HepG2 (cell line): ENCODE results near the gene CD19. TPM values are rescaled to one million over a fixed set of nuclear protein-coding genes. Genes with fewer than 3 reads are reported as not detected.

Source experiments
- ATAC-seq: fragments of 200-7000 bp; cut with Tn5 transposase; 3 replicates; pipeline ENCODE4 v1.9.1; 2020; ENCODE audit warnings: mild to moderate bottlenecking, moderate library complexity
- BruUV-seq: library from RNA; stranded (reverse); fragments of 400-500 nt; replicated peaks from 2 replicates; lab custom pipeline; 2021; lab: Mats Ljungman, UMichigan
- CTCF ChIA-PET: fragments of 300-600 bp; formaldehyde crosslinking; extraction: SDS; loops from one replicate; lab custom pipeline; 2021; ENCODE audit warnings: low total read pairs, inconsistent platforms, low intra/inter-chr PET ratio; lab: Yijun Ruan, JAX
- POLR2A ChIA-PET: fragments of 350-600 bp; sonication (Branson Sonifier 250); formaldehyde crosslinking; loops from one replicate; lab custom pipeline; 2020; ENCODE audit warnings: antibody characterized with exemption, inconsistent platforms; lab: Yijun Ruan, JAX
- DNase-seq: peaks from one replicate; pipeline ENCODE4 v3.0.0-alpha.2; 2015; ENCODE audit warnings: low spot score
- FAIRE-seq: peaks from 3 replicates; lab custom pipeline; 2011; peaks lifted over from hg19 to GRCh38; lab: Jason Lieb, UNC
- H2AFZ ChIP-seq: one replicate; pipeline ENCODE4 v1.6.1; 2011; ENCODE audit warnings: low read length, inconsistent platforms
- H3K27ac ChIP-seq: fragments of 300-600 bp; 3 replicates; pipeline ENCODE4 v1.8.0; 2011; ENCODE audit warnings: mixed run types, mild to moderate bottlenecking, mixed read lengths, low read length, inconsistent platforms; ENCODE audit not compliant: insufficient read depth; ENCODE audit errors: extremely low read length
- H3K27me3 ChIP-seq, 2 experiments: fragments of 200-600 bp in 1 of 2; 2 replicates in 1 of 2; 3 replicates in 1 of 2; pipeline versions ENCODE4 v1.6.0 to v1.8.0; 2011; ENCODE audit warnings: low read length in 2 of 2, mild to moderate bottlenecking in 2 of 2, moderate library complexity in 2 of 2, inconsistent platforms in 1 of 2; ENCODE audit not compliant: insufficient read depth in 2 of 2, control insufficient read depth in 1 of 2
- H3K36me3 ChIP-seq, 2 experiments: fragments of 200-600 bp in 1 of 2; replicated peaks in 1 of 2; 2 replicates in 1 of 2; 3 replicates in 1 of 2; pipeline versions ENCODE4 v1.5.1 to v1.8.0; 2011; ENCODE audit warnings: low read length in 2 of 2, inconsistent platforms in 1 of 2; ENCODE audit not compliant: insufficient read depth in 2 of 2, control insufficient read depth in 1 of 2
- H3K4me1 ChIP-seq: 2 replicates; pipeline ENCODE4 v1.5.1; 2012; ENCODE audit warnings: low read length, inconsistent platforms; ENCODE audit not compliant: insufficient read depth
- H3K4me2 ChIP-seq: 2 replicates; pipeline ENCODE4 v1.6.0; 2011; ENCODE audit warnings: low read depth, low read length, inconsistent platforms
- H3K4me3 ChIP-seq, 3 experiments: fragments of 200-600 bp in 1 of 3; sonication (generic), shearing (Covaris generic) in 1 of 3; replicated peaks in 1 of 3; 2 replicates each; pipeline ENCODE4 v1.5.1; 2011 to 2016; ENCODE audit warnings: low read length in 3 of 3, inconsistent platforms in 2 of 3, low read depth in 2 of 3, mild to moderate bottlenecking in 2 of 3, control low read depth in 1 of 3, mixed read lengths in 1 of 3; ENCODE audit not compliant: insufficient read depth in 1 of 3
- H3K79me2 ChIP-seq: one replicate; pipeline ENCODE4 v1.6.1; 2011; ENCODE audit warnings: low read length, inconsistent platforms; ENCODE audit not compliant: insufficient read depth
- H3K9ac ChIP-seq: 2 replicates; pipeline ENCODE4 v1.6.0; 2011; ENCODE audit warnings: mild to moderate bottlenecking, low read depth, low read length, inconsistent platforms; ENCODE audit not compliant: insufficient read depth
- H3K9me3 ChIP-seq: 2 replicates; pipeline ENCODE4 v1.5.1; 2012; ENCODE audit warnings: mild to moderate bottlenecking, low read length
- H4K20me1 ChIP-seq: 2 replicates; pipeline ENCODE4 v1.6.0; 2011; ENCODE audit warnings: inconsistent platforms, mild to moderate bottlenecking, low read length, moderate library complexity; ENCODE audit not compliant: insufficient read depth
- ARID2 ChIP-seq: sonication (generic); formaldehyde crosslinking; IDR thresholded peaks from 2 replicates; pipeline ENCODE4 v1.8.1; 2022; ENCODE audit warnings: mild to moderate bottlenecking, missing genetic modification reagents, borderline replicate concordance
- DPF2 ChIP-seq: sonication (generic); formaldehyde crosslinking; IDR thresholded peaks from 2 replicates; pipeline ENCODE4 v1.4.0; 2020; ENCODE audit warnings: mild to moderate bottlenecking, low read depth, missing genetic modification reagents, borderline replicate concordance
- NFIC ChIP-seq: IDR thresholded peaks from 2 replicates; pipeline ENCODE4 v1.6.1; 2012; ENCODE audit warnings: mild to moderate bottlenecking, low read length, inconsistent platforms
- NR2C2 ChIP-seq: sonication (generic); formaldehyde crosslinking; IDR thresholded peaks from 2 replicates; pipeline ENCODE4 v1.4.0; 2020; ENCODE audit warnings: missing genetic modification reagents, mild to moderate bottlenecking, moderate library complexity, borderline replicate concordance
- NR2F6 ChIP-seq, 2 experiments: IDR thresholded peaks; 2 replicates each; pipeline ENCODE4 v1.6.1; 2016; ENCODE audit warnings: antibody characterized with exemption in 1 of 2, mild to moderate bottlenecking in 1 of 2
- RXRB ChIP-seq: IDR thresholded peaks from 2 replicates; pipeline ENCODE4 v1.6.1; 2016; ENCODE audit warnings: borderline replicate concordance, missing genetic modification reagents, missing compliant biosample characterization
- SMARCE1 ChIP-seq: fragments of 450-650 bp; IDR thresholded peaks from 2 replicates; pipeline ENCODE4 v1.6.1; 2017; ENCODE audit warnings: borderline replicate concordance
- ZNF446 ChIP-seq: sonication (generic); formaldehyde crosslinking; IDR thresholded peaks from 2 replicates; pipeline ENCODE4 v1.5.0; 2020; ENCODE audit warnings: mild to moderate bottlenecking, missing genetic modification reagents
- ZNF563 ChIP-seq: sonication (generic); formaldehyde crosslinking; IDR thresholded peaks from 2 replicates; pipeline ENCODE4 v1.8.0; 2022; ENCODE audit warnings: mild to moderate bottlenecking, moderate library complexity, missing genetic modification reagents
- ZSCAN20 ChIP-seq: sonication (generic); formaldehyde crosslinking; IDR thresholded peaks from 2 replicates; pipeline ENCODE4 v1.4.0; 2020; ENCODE audit warnings: missing genetic modification reagents, mild to moderate bottlenecking, borderline replicate concordance
- in situ Hi-C: cut with HindIII; loops from 2 replicates; pipeline ENCODE4 v1.10.0; 2017; ENCODE audit warnings: low pct_unique_long_range_greater_than_20kb; ENCODE audit not compliant: extremely low pct_ligation_motif_present
- intact Hi-C: fragments of 100-400 bp; cut with micrococcal nuclease; formaldehyde crosslinking; loops from one replicate; pipeline ENCODE4 v1.10.0; 2022; ENCODE audit not compliant: unreplicated experiment
- polyA plus RNA-seq, 8 experiments: library from polyadenylated mRNA; depleted of rRNA in 3 of 8; stranded (reverse) in 7 of 8; unstranded in 1 of 8; fragments of >200 nt; fragmentation: Illumina TruSeq in 4 of 8; extraction: Trizol in 4 of 8; gene quantifications; 2 replicates each; pipeline versions ENCODE4 v1.2.1 to v1.2.3, GENCODE V29; 2011 to 2016; ENCODE audit warnings: low read depth in 4 of 8, missing spikeins in 1 of 8, mixed read lengths in 1 of 8; ENCODE audit not compliant: insufficient read depth in 1 of 8
- total RNA-seq, 5 experiments: library from RNA; depleted of rRNA; stranded (reverse); fragments of >200 nt; fragmentation: Illumina TruSeq; extraction: Trizol; gene quantifications; 2 replicates each; pipeline ENCODE4 v1.2.3, GENCODE V29; 2016; ENCODE audit warnings: low read depth in 1 of 5
- TF ChIP-seq, protein P1 (sequence below): sonication (generic); formaldehyde crosslinking; IDR thresholded peaks from 2 replicates; pipeline ENCODE4 v1.4.0; 2020; ENCODE audit warnings: mild to moderate bottlenecking, missing genetic modification reagents
- TF ChIP-seq, protein P2 (sequence below): sonication (generic); formaldehyde crosslinking; IDR thresholded peaks from 2 replicates; pipeline ENCODE4 v1.5.1; 2020; ENCODE audit warnings: missing genetic modification reagents, mild to moderate bottlenecking, borderline replicate concordance

The CD19 gene
- total and polyA plus RNA-seq, 2 of the 13 experiments (the other 11 are each of a cell fraction or from before 2014, with no cell fraction given), result 0.55 to 1.1 TPM

DNA sequence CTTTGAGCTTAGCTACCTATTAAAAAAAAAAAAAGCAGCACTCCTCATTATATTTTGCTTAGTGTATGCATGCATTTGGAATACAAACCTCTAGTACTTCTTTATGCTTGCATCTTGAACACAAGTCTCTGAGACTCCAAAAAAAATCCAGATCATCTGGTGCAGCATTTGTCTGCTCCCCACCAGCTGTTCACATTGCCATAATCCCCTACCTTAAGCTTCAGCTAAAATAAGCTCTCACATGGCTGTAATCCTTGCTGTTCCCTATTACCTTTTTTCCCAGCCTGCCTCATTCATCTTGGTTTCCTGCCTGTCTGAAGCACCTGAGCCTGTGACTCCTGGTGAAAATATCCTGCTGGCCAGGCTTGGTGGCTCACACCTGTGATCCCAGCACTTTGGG lies 11.5 kb downstream of the CD19 start:
- H3K36me3 ChIP-seq, result no peaks in the 10 kb centered on the region
- FAIRE-seq (no peak), DNase-seq (no peak), ATAC-seq (no peak)
- no peak overlapping the region for H3K4me2 ChIP-seq
- H3K27me3 ChIP-seq, result no peaks in the 10 kb centered on the region
- no peak overlapping the region for H3K4me3 ChIP-seq
- no TSS peak for BruUV-seq
- CTCF ChIA-PET, result no interaction called here
- no peak overlapping the region for H3K9ac ChIP-seq
- H3K9me3 ChIP-seq, result no peaks in the 10 kb centered on the region
- H2AFZ ChIP-seq, result no peak overlapping the region
- POLR2A ChIA-PET, result interaction anchor here (3.2 to 5.3 kb wide), 2 partner anchors 20 to 79 kb away, joined by 19 to 44 read pairs; partner anchors contain the start of gene SH2B1
- TF ChIP-seq ZNF563, result no peak
- no peak for TF ChIP-seq NR2C2
- no peak for TF ChIP-seq ZSCAN20 (CRISPR knock-in tag)
- TF ChIP-seq RXRB (CRISPR knock-in tag), result no peak
- no peak for TF ChIP-seq NFIC
- TF ChIP-seq SMARCE1, result no peak
- TF ChIP-seq DPF2 (CRISPR knock-in tag), result no peak
- TF ChIP-seq, protein P1, sequence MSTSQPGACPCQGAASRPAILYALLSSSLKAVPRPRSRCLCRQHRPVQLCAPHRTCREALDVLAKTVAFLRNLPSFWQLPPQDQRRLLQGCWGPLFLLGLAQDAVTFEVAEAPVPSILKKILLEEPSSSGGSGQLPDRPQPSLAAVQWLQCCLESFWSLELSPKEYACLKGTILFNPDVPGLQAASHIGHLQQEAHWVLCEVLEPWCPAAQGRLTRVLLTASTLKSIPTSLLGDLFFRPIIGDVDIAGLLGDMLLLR, result no peak
- TF ChIP-seq ZNF446 (CRISPR knock-in tag), result no peak
- TF ChIP-seq, protein P2, sequence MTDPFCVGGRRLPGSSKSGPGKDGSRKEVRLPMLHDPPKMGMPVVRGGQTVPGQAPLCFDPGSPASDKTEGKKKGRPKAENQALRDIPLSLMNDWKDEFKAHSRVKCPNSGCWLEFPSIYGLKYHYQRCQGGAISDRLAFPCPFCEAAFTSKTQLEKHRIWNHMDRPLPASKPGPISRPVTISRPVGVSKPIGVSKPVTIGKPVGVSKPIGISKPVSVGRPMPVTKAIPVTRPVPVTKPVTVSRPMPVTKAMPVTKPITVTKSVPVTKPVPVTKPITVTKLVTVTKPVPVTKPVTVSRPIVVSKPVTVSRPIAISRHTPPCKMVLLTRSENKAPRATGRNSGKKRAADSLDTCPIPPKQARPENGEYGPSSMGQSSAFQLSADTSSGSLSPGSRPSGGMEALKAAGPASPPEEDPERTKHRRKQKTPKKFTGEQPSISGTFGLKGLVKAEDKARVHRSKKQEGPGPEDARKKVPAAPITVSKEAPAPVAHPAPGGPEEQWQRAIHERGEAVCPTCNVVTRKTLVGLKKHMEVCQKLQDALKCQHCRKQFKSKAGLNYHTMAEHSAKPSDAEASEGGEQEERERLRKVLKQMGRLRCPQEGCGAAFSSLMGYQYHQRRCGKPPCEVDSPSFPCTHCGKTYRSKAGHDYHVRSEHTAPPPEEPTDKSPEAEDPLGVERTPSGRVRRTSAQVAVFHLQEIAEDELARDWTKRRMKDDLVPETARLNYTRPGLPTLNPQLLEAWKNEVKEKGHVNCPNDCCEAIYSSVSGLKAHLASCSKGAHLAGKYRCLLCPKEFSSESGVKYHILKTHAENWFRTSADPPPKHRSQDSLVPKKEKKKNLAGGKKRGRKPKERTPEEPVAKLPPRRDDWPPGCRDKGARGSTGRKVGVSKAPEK (CRISPR knock-in tag), result no peak
- TF ChIP-seq NR2F6 (IDR thresholded peaks at IDR 0.05), result no peak
- no peak for TF ChIP-seq NR2F6 (CRISPR knock-in tag; IDR thresholded peaks at IDR 0.05)
- TF ChIP-seq ARID2, result no peak
- no peaks in the 10 kb centered on the region for H4K20me1 ChIP-seq
- peaks cover 28% of the 10 kb centered on the region for H3K4me1 ChIP-seq
- in situ Hi-C loops, result no loop called here
- H3K27ac ChIP-seq, result no peak overlapping the region
- no peaks in the 10 kb centered on the region for H3K79me2 ChIP-seq
- intact Hi-C loops, result no loop called here
